Natural killer cell (primary cell): ENCODE measurements around the gene KRT16. TPM values are rescaled to one million over a fixed set of nuclear protein-coding genes. Genes with fewer than 3 reads are reported as not detected.

ENCODE experiments used
- ATAC-seq, 3 donors: fragments of 150-1000 bp in 2 of 3; fragments of 200-7000 bp in 1 of 3; cut with Tn5 transposase; 1 replicate in 1 of 3; 2 replicates in 2 of 3; pipeline ENCODE4 v1.10.0; 2021; ENCODE audit warnings: mild to moderate bottlenecking in 2 of 3, moderate library complexity in 2 of 3
- DNase-seq, 2 donors: peaks; one replicate each; pipeline versions ENCODE4 v3.0.0 to v3.0.0-alpha.2; 2013 to 2021; ENCODE audit warnings: mixed read lengths in 1 of 2
- H3K27ac ChIP-seq: one replicate; pipeline ENCODE4 v1.5.1; 2013; ENCODE audit warnings: mild to moderate bottlenecking, low read length
- H3K27me3 ChIP-seq: one replicate; pipeline ENCODE4 v1.6.1; 2013; ENCODE audit warnings: low read length; ENCODE audit not compliant: control insufficient read depth, insufficient read depth
- H3K36me3 ChIP-seq: one replicate; pipeline ENCODE4 v1.6.1; 2013; ENCODE audit warnings: low read length; ENCODE audit not compliant: control insufficient read depth, insufficient read depth
- H3K4me1 ChIP-seq: one replicate; pipeline ENCODE4 v1.6.1; 2013; ENCODE audit warnings: low read length; ENCODE audit not compliant: control insufficient read depth, insufficient read depth
- H3K4me3 ChIP-seq: one replicate; pipeline ENCODE4 v1.5.1; 2013; ENCODE audit warnings: low read length
- H3K9me3 ChIP-seq: one replicate; pipeline ENCODE4 v1.6.1; 2013; ENCODE audit warnings: low read length; ENCODE audit not compliant: control insufficient read depth, insufficient read depth
- H3K27ac Mint-ChIP-seq, 2 donors: one replicate each; pipeline ENCODE4 v1.8.0; 2022; ENCODE audit warnings: mild to moderate bottlenecking in 2 of 2, mixed read lengths in 2 of 2, moderate library complexity in 1 of 2
- H3K27me3 Mint-ChIP-seq, 2 donors: one replicate each; pipeline ENCODE4 v1.8.0; 2022; ENCODE audit warnings: low read depth in 2 of 2, mixed read lengths in 2 of 2
- H3K36me3 Mint-ChIP-seq: one replicate; pipeline ENCODE4 v1.8.0; 2022; ENCODE audit warnings: mixed read lengths
- H3K4me1 Mint-ChIP-seq, 2 donors: one replicate each; pipeline ENCODE4 v1.8.0; 2022; ENCODE audit warnings: mixed read lengths in 2 of 2
- H3K4me3 Mint-ChIP-seq: one replicate; pipeline ENCODE4 v1.8.0; 2022; ENCODE audit warnings: mild to moderate bottlenecking, moderate library complexity, mixed read lengths
- H3K9me3 Mint-ChIP-seq, 2 donors: one replicate each; pipeline ENCODE4 v1.8.0; 2022; ENCODE audit warnings: mixed read lengths in 2 of 2
- WGBS: methylation state at CpG from one replicate; pipeline ENCODE4 v1.1.7; 2013; ENCODE audit warnings: missing lambda C conversion rate; ENCODE audit not compliant: insufficient coverage; 5-methylcytosine and 5-hydroxymethylcytosine counted together
- intact Hi-C: fragments of 100-400 bp; cut with micrococcal nuclease; formaldehyde crosslinking; loops from one replicate; pipeline ENCODE4 v1.14.2; 2022
- total RNA-seq, 4 donors: library from RNA; stranded (reverse); fragments of 120-200 nt in 1 of 4; gene quantifications; one replicate each; pipeline versions ENCODE4 v1.2.3 to v1.2.4, GENCODE V29; 2013 to 2022
- TF ChIP-seq, protein P1 (sequence below): fragments of 200-600 bp; IDR thresholded peaks from one replicate; pipeline ENCODE4 v1.8.0; 2022; ENCODE audit warnings: antibody characterized with exemption

The KRT16 gene
- total RNA-seq, 3 donors from 2014 or later (not counting 1 experiment from before 2014, with no cell fraction given): not detected

DNA sequence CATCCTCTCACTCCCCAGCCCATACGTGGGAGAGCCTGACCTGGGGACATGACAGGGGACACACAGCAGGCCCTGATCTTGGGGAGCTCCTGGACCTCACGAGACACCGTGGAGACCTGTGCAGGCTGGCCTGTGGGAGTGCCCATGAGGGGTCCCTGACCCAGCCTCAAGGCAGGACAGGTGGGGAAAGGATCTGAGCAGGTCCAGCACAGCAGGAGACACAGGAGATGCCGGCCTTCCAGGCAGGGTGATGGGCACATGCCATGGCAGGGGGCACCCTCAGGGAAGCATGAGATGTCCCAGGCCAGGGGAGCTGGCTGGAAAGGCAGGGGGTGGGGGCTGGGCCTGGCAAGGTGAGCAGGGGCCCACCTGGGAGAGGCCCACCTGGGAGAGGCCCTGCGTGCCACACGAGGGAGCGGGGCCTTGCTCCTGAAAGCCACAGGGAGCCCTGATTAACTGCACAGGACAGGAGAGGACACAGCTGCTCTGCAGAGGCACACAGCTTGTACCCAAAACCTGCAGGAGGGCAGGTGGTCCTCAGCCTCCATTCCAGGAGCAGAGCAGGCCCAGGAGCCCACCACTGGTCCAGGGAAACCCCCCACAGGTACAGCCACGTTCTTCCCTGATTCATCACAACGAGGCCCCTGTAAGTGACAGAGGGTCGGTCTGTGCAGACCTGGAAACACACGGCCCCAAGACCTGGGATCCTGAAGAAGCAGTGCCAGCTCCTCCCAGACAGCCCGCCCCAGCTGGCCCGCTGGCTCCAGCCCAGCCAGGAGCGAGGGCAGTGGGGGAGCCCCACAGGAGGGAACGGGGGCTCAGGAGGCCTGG, 38.4 kb upstream of the KRT16 start:
- H3K4me3 Mint-ChIP-seq: no peak overlapping the region
- H3K27ac ChIP-seq: no peak overlapping the region
- DNase-seq (no peak), ATAC-seq (no peak)
- TF ChIP-seq, protein P1, sequence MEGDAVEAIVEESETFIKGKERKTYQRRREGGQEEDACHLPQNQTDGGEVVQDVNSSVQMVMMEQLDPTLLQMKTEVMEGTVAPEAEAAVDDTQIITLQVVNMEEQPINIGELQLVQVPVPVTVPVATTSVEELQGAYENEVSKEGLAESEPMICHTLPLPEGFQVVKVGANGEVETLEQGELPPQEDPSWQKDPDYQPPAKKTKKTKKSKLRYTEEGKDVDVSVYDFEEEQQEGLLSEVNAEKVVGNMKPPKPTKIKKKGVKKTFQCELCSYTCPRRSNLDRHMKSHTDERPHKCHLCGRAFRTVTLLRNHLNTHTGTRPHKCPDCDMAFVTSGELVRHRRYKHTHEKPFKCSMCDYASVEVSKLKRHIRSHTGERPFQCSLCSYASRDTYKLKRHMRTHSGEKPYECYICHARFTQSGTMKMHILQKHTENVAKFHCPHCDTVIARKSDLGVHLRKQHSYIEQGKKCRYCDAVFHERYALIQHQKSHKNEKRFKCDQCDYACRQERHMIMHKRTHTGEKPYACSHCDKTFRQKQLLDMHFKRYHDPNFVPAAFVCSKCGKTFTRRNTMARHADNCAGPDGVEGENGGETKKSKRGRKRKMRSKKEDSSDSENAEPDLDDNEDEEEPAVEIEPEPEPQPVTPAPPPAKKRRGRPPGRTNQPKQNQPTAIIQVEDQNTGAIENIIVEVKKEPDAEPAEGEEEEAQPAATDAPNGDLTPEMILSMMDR: no peak
- no peaks in the 10 kb centered on the region for H3K27me3 ChIP-seq
- no peaks in the 10 kb centered on the region for H3K9me3 ChIP-seq
- no peaks in the 10 kb centered on the region for H3K27me3 Mint-ChIP-seq
- H3K4me3 ChIP-seq: no peak overlapping the region
- H3K27ac Mint-ChIP-seq: no peak overlapping the region
- no peaks in the 10 kb centered on the region for H3K36me3 Mint-ChIP-seq
- intact Hi-C loops: no loop called here
- H3K4me1 Mint-ChIP-seq: peaks cover 9 to 10% of the 10 kb centered on the region in 2 donors
- 86% methylated on average over 15 of the region's 15 CpGs for WGBS
- H3K9me3 Mint-ChIP-seq: no peaks in the 10 kb centered on the region
- peaks cover 14% of the 10 kb centered on the region for H3K4me1 ChIP-seq
- no peaks in the 10 kb centered on the region for H3K36me3 ChIP-seq

DNA sequence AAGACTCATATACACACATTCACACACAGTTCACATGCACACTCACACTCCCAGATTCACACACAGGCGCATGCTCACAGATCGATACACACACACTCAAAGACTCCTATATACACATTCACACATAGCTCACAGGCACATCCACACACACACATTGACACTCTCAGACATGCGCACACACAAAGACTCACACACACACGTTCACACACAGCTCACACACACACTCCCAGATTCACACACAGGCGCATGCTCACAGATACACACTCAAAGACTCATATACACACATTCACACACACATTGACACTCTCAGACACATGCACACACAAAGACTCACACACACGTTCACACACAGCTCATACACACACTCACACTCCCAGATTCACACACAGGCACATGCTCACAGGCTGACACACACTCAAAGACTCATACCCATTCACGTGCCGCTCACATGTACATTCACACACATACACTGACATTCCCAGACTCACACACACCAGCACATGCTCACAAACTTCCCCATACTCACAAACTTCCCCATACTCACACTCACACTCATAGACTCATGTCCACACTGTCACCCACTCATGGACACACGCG, 37.5 kb upstream of the KRT16 start:
- no peak overlapping the region for H3K4me3 Mint-ChIP-seq
- H3K27ac ChIP-seq: no peak overlapping the region
- ATAC-seq (no peak), DNase-seq (no peak)
- no peaks in the 10 kb centered on the region for H3K9me3 ChIP-seq
- TF ChIP-seq, protein P1: no peak
- 89% methylated on average over 10 of the region's 10 CpGs for WGBS
- H3K4me3 ChIP-seq: no peak overlapping the region
- H3K9me3 Mint-ChIP-seq: no peaks in the 10 kb centered on the region
- peaks cover 0 to 4% of the 10 kb centered on the region in 2 donors for H3K27me3 Mint-ChIP-seq
- no peak overlapping the region for H3K27ac Mint-ChIP-seq
- intact Hi-C loops: no loop called here
- H3K4me1 ChIP-seq: peaks cover 14% of the 10 kb centered on the region
- no peaks in the 10 kb centered on the region for H3K27me3 ChIP-seq
- H3K36me3 Mint-ChIP-seq: no peaks in the 10 kb centered on the region
- H3K4me1 Mint-ChIP-seq: peaks cover 9 to 10% of the 10 kb centered on the region in 2 donors
- H3K36me3 ChIP-seq: no peaks in the 10 kb centered on the region

DNA sequence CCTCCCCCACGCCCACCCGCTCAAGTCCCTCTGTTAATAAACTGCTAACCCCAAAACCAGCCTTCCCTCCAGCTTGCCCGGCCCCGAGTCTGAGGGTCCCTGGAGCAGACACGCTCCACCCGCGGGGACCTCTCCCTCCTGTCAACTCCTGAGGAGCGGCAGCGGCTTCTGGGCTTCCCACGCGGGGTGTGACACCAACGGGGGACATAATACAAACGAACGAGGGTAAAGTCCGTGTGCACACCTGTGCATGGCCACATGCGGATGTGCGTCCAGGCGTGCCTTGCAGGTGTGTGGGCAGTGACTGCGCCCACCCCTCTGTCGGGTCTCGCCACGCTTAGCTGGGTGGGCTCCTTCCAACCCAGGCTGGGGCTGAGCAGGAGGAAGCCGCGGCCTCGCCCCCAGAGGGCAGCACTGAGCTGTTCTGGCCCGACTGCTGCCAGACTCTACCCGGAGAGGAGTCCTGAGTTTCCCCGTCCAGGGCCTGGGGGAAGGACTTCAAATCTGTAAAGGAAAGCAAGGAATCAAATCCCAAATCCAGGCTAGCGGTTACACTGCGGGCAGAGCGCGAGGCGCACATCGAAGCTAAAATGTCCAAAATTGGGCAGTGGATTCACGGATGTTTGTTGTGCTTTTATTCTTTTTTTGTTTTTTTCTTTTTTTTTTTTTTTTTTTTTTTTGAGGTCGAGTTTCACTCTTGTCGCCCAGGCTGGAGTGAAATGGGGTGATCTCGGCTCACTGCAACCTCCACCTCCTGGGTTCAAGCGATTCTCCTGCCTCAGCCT, 36.0 kb upstream of the KRT16 start:
- H3K36me3 ChIP-seq: no peaks in the 10 kb centered on the region
- 3% methylated on average over 35 of the region's 39 CpGs for WGBS
- no peak overlapping the region for H3K27ac ChIP-seq
- Mint-ChIP-seq H3K36me3 (no peaks in the 10 kb centered on the region), H3K4me1 (peaks cover 9 to 10% of the 10 kb centered on the region in 2 donors), H3K4me3 (peak overlapping the region; percentile 73), H3K9me3 (no peaks in the 10 kb centered on the region), H3K27ac (peak overlapping the region in 1 of 2 donors; percentile 41), H3K27me3 (peaks cover 0 to 4% of the 10 kb centered on the region in 2 donors)
- ATAC-seq (peak; percentile 91 to 93 (median 92)), DNase-seq (peak; percentile 81 to 91)
- peaks cover 14% of the 10 kb centered on the region for H3K4me1 ChIP-seq
- intact Hi-C loops: loop anchor here (1.0 kb wide), 5 partner anchors 14 to 845 kb away; no protein-coding TSS in a partner anchor
- peak overlapping the region; percentile 30 for H3K4me3 ChIP-seq
- TF ChIP-seq, protein P1: peak; percentile 70
- H3K9me3 ChIP-seq: no peaks in the 10 kb centered on the region
- no peaks in the 10 kb centered on the region for H3K27me3 ChIP-seq
